Inflammatory macrophage (primary cell): ENCODE data around the gene RGS21.
"Not testable (repeated sequence)": the region's sequence is repeated elsewhere in the genome, so short reads cannot be mapped to it uniquely, and the experiment has no call there.

Experiments used
- DNase-seq, 2 donors: peaks; one replicate each; pipeline ENCODE4 v3.0.0-alpha.2; 2020 to 2022
- total RNA-seq, 18 experiments: gene quantifications; one replicate each; lab custom pipeline; 2026; ENCODE audit warnings: mixed read lengths in 6 of 18, inconsistent platforms in 2 of 18; lab: John Stamatoyannopoulos, UW

The RGS21 gene, protein sequence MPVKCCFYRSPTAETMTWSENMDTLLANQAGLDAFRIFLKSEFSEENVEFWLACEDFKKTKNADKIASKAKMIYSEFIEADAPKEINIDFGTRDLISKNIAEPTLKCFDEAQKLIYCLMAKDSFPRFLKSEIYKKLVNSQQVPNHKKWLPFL
- total RNA-seq = 0 to 0.05 (median 0) reads per million in 18 experiments

DNA sequence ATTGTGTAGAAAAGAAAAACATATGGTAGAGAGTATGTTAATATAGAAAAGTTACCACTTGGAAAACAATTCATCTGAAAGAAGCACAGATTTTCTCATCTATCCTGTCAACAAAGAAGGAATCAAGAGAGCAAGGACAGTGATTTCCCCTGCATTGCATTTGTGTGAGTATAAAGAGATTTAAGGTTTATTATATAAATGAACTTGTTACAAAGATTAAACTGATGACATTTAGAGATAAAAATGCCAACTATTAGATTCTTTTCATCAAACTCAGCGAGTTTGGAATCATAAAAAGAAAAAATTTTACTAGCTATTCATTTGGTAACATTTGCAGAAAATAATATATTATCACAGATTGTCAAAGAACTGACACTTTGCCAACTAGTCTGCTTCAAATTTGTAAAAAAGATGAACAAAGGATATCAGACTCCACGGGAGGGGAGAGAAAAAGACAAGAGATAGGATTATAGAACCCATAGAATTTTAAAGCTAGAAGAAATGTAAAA is at the start of gene RGS21:
Gene RGS21 (plus strand): TSS at position 51 of the 509 bp plus-strand sequence. CDS start 26,045 bp downstream, outside the sequence.
- no peak for DNase-seq

DNA sequence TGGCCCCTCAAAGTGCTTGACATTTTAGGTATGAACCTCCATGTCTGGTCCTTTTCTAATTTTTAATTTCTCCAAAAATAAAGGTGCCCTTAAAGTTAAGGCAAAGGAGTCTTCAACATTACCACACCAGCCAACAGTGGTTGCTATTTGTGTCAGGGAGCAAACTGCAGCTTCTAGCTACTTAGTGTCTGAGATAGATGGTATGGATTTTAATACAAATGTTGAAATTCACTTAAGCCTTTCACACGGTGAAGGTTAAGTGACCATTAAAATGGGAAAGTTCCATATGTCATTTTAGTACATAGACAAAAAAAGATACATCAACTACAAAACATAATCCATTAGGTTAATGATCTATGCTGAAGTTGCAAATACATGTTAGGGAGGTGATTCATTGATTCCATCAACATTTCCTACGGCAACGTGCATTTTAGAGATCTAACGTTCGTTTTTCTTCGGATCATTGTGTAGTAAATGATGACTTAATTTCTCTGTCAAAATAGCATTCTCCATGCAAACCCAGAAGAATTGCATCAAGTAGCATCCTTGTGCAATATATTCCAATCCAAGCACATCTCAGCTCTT is 48.2 kb upstream of the RGS21 start:
- DNase-seq = no peak

DNA sequence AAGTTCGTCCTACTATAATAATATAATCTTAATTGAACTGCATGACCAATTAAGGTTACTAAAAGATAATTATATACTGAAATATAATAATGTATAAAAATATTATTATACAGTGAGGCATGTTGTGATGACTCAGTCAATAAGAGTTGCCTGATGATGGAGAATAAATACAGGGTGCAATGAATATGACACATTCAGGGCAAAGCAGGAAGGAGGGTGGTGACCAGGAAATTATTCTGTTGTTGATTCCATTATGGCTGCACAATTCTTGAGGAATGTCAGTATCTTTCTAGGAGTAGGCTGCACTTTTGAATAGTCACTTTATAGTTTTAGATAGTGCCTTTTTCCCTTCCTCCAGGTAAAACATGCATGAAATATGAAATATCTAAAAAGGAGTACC is 46.4 kb upstream of the RGS21 start:
- DNase-seq = no peak

DNA sequence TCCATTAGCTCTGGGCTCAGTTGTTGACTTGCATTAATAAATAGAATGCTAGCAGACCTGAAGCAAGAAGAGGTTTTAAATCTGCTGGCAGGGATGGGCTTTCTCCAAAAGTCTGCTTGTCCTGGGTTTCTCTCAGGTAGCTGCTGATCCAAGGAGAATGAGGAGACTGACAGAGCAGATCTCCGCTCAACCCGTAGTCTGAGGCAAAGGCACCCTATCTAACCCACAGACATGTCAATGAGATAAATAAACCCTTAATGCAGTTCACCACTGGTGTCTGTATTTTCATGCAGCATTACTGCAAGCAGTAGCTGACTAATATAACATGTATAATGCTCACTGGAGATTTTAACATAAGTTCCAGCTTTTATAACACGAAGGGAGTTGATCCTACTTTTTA is 44.1 kb upstream of the RGS21 start:
- DNase-seq = no peak

DNA sequence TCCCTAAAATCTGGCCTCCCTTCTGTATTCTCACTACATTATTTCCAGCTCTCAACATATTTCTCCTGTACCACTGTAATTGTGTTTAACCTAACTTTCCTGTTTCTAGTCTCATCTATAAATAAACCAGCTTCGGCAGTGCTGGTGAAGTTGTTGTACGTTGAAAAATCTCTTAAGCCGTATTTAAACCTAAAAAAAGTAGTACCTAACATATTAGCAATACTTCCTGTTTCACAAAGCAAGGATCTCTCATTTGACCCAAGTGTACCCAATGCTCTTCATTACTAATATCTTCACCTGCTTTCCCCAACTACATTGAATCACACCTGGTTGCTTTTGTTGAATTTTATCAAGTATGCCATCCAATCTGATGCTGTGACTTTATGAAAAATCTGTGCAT is 42.2 kb upstream of the RGS21 start:
- no peak for DNase-seq

DNA sequence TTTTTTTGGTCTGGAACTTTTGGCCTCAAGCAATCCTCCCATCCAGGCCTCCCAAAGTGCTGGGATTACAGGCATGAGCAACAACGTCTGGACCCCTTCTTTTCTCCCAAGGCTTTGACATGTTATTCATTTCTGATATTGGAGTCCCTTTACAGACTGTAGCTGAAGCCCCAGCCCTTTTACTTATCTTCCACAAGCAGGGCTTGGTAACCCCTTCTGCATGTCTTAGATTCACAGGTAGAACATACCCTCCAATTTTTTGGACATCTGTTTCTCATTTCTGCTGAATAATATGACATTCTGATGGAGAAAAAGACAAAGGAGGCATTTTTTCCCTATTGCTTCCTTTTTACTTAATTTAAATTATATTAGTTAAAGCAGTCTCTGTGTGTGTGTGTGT is 39.2 kb upstream of the RGS21 start:
- no peak for DNase-seq

DNA sequence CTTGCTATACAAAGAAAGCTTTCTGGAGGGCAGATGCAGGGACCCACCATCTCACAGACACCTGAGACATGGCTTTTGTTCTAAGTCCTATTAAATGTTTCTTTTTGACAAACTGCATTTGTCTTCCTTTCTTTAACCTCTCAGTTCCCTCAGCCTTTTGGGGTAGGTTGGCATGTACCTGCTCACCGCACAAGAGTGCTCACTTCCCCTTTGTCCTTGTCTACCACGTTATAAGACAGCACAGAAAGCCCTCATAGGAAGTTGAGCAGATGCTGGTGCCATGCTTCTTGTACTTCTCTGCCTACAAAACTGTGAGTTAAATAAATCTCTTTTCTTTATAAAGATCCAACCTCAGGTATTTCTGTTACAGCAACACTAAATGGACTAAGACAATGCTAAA is 31.9 kb upstream of the RGS21 start:
- DNase-seq = no peak

DNA sequence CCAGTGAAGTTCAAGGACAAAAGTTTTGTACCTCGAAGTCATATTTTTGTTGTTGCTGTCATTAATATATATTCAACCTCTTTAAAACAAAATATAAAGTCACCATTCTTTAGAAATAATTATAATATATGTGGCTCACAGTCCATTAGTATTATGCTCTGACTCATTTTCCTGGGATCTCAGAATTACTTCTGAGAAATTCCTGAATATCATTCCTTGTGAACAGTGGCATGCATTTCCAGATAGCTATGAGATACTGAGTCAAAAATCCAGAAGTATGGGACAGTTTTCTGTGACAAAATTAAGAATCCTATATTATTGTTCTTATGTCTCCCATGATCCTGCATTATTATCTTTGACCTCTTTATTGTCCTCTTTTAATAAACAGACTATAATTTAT is 13.8 kb upstream of the RGS21 start:
- no peak for DNase-seq

DNA sequence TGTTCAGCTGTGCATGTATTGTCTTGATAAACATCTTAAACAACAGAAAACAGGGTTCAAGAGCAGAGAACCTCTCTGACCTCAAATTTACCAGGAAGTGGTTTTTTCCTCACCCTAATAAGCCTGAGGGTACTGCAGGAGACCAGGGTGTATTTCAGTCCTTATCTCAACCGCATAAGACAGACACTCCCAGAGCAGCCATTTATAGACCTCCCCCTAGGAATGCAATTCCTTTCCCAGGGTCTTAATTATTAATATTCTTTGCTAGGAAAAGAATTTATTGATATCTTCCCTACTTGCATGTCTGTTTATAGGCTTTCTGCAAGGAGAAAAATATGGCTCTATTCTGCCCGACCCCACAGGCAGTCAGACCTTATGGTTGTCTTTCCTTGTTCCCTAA is 8.5 kb upstream of the RGS21 start:
- DNase-seq = not testable (repeated sequence)

DNA sequence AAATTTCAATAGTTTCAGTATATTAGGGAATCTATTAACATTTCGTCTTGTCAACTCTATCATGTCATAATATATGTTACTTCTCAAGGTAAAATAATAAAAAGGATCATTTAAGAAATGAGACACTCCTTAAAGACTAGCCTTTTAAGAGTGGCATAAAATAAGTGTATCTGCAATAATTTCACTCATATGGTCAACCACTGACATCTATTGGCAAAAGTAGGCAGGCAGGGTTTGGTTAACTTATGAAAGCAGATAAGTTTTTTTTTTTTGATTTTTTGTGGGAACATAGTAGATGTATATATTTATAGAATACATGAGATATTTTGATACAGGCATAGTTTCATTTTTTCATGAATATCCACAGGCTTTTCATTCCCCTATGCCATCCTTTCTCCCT is 5.5 kb upstream of the RGS21 start:
- peak; percentile 56 to 63 for DNase-seq

DNA sequence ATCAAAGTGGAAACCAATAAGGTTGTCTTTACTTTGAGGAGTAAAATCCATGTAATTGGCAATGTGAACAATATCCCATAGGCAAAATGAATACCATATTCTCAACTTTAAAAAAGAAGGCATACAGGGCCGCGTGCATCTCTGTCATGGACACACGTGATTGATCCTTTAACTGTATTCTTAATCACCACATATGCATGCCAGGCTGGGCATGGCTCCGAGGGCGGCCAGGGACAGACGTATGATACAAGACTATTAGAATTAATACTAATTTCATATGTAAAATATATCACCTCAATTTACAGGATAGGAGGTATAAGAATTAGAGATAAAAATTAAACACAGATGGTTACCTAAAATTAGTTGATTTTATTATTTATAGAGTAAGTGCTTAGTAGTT is 11.2 kb downstream of the RGS21 start:
- no peak for DNase-seq

DNA sequence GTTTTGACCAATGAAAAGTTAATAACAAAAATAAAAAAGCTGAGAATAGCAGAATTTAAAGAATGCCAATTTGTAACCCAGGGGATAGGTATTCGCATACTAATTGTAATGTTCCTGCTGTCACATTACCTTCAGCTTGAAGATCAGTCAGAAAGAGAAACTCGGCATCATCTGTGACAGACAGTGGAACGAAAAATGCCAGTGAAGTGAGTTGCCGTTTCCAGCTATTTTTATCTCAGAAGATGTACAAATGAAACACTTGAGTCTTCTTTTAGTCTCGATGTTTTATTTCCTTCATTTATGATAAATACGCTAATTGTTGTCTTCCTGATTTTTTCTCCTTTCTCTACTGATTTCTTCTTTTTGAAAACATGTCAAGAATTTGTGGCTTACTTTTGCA is 26.1 kb downstream of the RGS21 start:
- DNase-seq = no peak

DNA sequence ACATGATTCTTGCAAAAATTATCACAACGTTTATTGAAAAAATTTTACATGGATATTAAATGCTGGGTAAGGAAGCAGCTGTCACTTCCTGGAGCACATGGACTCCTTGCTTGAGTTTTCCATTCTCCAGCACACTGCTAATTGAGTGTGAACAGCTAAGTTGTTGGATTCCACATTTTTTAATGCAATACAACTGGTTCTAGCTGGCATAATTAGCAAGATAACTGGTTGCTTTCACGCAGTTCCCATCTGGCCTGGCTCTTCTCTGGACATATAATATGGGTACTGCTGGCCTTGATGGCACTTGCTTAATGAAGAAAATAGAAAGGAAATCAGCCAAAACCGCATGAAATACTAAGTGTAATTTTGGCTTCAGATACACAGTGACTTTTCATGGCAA is 26.6 kb downstream of the RGS21 start:
- no peak for DNase-seq

DNA sequence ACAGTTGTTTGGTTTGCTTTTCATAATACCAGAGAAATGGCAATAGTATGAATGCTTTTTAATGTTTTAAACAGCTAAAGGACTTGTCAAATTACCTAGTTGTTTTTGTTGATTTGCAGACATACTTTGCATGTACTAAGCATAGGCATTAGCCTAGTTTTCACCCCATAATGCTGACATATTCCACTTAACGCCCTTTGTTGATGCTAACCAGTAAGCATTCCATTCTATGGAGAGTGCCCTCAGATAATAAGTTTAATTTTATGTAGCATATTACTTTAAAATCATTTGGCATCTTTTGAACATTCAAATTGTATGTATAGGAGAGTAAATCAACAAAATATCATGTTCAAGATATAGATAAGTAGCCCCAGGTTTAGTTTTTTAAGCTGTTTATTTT is 32.5 kb downstream of the RGS21 start:
- DNase-seq = no peak

DNA sequence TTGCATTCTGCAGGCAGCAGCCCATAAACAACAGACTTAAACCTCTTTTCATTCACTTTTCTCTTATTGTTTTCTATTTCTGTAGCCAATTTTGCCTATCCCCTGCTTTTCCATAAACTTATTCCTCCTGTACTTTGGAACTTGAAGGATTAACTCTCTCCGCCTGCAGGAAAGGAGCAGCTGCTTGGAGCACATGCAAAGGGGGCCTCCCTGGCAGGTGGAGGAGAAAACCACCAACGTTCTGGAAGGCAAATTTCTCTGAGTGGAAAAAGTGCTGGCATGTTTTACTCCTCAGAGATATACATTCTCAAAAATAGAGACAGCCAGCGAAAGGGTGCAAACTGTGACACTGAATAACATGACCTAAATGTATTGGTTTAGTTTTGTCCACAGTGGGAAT is 33.6 kb downstream of the RGS21 start:
- no peak for DNase-seq

DNA sequence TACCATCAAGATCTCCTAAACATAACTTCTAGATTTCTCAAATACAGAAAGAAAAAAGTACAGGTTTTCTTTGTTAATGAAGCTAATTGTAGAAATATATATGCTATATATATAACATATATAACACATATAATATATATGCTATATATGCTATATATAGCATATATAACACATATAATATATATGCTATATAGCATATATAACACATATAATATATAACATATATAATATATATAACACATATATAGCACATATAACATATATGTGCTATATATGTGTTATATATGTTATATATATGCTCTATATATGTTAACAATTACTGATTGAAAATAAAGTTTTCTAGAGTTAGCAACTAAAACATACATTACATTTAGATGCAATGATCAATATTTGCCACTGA is 34.8 kb downstream of the RGS21 start:
- no peak for DNase-seq

DNA sequence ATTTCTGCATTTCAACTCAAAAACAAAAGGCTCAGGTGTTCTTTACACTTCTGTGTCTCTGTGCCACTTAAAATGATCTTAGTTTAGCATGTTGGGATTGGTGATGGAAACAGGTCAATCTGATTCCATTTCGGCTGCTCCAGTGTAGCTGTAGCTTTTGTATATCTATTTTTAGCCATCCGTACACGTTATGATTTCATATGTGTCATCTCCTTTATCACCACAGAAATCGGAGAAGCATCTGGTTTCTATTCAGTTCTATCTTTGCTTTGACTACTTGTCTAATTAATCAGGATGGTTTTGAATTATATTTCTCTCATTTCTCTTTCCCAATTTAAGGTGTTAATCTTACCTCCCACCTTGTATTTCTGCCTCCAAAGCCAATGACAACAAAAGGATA is 41.1 kb downstream of the RGS21 start:
- DNase-seq = no peak

DNA sequence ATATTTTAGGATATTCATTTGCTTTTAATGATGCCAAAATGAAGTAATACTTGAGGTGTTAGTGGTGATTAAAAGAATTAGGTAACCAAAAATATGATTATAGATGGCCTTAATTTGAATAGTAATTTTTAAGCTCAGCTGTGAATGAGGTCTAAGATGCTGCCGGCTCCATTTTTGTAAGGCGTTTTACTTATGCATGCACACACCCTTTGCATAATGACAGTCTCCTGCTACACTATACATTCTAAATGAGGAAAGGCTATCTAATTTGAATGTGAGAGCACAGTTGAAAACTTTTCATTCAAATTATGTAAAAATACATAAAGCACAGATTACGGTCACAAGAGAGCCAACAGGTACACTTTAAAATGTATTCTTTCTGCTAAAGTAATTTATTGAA is 41.6 kb downstream of the RGS21 start:
- DNase-seq = no peak

DNA sequence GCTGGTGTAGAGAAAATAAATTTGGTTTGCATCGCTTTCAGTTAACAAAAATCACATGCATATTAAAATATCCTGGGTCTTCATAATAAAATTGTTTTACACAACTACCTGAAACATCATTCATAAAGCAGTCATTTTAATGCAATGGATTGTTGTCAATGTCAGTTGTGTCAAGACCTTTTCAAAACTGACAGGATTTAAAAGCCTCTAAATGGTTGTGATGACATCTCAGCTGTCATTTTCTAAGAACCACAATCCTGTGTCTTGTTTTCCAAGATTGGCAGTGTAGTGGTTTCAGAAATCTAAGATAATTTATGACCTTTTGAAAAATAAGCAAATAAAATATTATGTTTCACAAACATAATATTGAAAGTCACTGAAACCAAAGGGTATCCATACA is 42.0 kb downstream of the RGS21 start:
- DNase-seq = no peak

DNA sequence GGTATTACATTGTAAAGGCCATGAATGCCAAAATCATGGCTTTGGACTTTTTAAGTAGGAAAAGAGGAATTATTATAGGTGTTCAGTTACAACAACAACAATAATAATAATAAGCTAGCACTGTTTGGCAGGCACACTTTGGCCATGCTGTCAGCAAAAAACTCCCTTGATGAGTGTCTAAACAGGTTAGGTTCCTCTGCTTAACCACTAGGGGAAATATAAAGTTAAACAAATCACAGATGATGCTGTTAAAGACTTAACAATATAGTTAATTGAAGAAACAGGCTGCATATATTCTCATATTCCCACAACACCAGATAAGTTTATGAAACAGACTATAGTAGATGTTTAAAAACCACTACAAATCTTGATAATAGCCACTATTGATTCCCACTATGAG is 46.4 kb downstream of the RGS21 start:
- DNase-seq = no peak

DNA sequence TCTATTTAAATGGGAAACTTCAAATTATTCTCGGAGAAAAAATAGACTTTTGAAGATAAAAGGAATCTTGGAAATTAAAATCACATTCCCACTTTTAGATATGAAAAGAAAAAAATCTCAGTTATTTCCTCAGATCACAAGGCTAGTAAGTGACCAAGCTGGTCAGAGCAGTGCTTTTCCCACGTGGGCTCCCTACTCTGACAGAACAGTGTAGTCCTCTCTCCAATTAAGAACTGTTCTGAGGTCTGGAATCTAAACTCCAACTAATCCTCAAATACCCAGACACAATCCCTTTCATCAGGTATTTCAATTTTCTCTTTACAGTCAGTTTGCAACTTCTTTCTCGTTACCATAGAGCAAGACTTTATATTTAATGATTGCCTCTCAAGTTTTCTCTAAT is 50.6 kb downstream of the RGS21 start:
- no peak for DNase-seq

DNA sequence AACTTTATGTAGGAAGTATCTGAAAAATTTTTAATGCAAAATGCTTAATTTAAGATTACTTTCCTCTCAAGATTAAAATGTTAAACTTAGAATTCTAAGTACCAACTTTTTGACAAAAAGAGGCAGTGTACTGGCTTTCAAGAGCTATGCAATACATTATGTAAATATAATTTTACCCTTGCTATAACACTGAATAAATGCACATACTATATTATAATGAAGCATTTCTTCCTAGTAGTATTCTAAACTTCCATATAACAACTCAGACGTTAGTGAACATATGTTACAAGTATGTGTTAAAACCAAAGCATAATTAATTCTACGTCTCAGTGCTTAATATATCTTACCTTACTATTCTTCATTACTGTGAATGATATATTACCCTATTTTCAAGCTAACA is 58.5 kb downstream of the RGS21 start:
- no peak for DNase-seq

DNA sequence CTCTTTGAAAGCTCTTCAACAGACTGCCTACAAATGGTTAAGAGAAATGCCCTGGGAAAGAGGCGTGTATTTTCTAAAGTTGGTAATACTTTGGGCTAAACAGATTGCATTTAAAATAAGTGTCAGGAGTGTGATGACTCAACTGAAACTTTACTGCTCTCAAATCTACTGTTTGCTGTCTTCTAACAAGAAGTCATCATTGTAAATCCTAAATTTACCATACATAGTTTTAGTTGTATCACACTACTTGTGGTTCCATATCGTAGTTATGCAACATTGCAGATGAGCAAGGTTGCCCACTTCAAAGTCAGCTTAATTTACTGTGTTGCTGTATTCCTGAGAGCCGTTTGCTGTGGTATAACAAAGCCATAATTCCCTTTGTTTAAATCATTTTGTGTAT is 59.6 kb downstream of the RGS21 start:
- DNase-seq = no peak

DNA sequence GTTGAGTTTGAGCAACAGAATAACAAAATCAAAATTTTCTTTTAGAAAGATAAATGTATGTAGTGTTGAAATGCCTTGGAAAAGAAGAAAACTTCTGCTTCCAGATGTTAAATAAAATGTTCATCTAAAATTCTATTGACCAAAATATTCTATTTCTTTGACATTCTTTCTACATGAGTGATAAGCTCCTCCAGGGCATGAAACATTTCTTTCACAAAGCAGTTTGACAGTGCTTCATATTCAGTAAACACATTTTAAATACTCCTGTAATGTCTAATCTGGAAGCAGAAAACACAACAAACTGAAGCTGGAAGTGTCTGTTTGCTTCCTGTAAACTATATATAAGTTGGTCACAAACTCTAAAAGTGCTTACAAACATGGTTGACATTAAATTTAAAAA is 61.5 kb downstream of the RGS21 start:
- DNase-seq = no peak

DNA sequence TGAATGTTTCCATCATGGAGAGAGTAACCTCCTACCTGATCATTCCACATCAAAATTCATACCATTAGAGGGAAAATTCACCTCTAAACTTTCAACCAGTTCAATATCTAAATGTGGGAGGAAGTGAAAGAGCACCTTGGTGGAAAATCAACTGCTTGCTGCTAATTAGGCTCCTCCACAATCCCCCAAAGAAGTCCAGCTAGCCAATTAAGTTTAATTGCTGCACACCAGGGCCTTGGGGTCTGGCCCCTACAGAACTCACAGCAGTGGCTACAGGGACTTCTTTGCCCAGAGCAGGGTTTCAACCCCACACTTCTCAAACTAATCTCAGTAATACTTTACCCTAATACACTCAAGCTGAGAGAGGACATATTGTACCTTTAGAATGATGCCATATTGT is 62.1 kb downstream of the RGS21 start:
- DNase-seq = no peak
